Measurements from ENCODE around the gene TYK2.

DNA sequence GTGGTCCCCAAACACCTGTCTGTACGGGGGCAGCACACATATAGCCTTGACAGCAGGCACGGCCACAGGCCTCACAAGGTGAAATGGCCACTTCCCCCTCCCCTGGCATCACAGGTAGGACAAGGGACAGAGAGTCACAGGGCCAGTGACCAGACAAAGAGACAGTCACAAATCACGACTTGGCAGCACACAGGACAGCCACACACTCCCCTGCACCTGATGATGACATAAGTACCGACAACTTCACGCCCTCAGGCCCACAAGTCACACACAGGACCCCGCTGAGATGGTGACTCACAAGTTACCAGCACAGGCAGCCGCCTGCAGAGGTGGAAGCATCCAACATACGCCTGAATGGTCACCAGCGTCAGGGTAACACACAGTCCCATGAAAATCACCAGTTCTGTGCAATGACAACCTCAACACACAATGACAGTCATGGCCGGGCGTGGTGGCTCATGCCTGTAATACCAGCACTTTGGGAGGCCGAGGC lies 16.5 kb downstream of the TYK2 start:
- TF ChIP-seq, protein P1, sequence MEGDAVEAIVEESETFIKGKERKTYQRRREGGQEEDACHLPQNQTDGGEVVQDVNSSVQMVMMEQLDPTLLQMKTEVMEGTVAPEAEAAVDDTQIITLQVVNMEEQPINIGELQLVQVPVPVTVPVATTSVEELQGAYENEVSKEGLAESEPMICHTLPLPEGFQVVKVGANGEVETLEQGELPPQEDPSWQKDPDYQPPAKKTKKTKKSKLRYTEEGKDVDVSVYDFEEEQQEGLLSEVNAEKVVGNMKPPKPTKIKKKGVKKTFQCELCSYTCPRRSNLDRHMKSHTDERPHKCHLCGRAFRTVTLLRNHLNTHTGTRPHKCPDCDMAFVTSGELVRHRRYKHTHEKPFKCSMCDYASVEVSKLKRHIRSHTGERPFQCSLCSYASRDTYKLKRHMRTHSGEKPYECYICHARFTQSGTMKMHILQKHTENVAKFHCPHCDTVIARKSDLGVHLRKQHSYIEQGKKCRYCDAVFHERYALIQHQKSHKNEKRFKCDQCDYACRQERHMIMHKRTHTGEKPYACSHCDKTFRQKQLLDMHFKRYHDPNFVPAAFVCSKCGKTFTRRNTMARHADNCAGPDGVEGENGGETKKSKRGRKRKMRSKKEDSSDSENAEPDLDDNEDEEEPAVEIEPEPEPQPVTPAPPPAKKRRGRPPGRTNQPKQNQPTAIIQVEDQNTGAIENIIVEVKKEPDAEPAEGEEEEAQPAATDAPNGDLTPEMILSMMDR (IDR thresholded peaks at IDR 0.05), result no peak
- TF ChIP-seq POLR2A (IDR thresholded peaks at IDR 0.05), result no peak
